NCI-H128 (cell line): ENCODE measurements around the gene RHOG.
"Not testable (repeated sequence)": the region's sequence is repeated elsewhere in the genome, so short reads cannot be mapped to it uniquely, and the experiment has no call there.

Experiments used
- DNase-seq: peaks from one replicate; lab custom pipeline; 2025; ENCODE audit not compliant: unreplicated experiment; lab: John Stamatoyannopoulos, UW

Gene RHOG

DNA sequence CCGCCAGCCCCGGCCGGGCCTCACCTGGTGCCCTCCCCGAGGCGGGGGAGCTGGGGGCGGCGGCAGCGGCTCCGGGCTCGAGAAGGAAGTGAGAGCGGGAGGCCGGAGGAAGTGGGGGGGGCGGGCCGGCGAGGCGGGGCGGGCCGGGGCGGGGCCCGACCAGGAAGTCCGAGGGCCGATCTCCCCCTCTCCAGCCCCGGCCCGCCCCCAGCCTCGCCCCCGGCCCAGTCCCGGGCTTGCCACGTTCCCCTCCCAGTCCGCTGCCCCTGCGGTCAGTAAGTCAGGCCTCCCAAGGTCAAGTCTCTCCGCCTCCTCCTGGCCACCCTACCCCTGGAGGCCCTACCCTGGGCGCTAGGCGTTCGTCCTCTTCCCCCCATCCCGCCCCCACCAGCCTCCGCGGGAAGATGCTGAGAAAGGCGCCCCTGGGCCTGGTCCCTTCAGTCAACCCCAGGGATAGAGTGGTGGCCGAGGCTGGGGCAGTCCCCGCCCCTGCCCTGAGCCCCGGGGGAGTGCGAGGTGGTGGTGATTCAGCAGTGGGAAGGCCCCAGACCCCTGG is at the start of gene RHOG:
TSS of gene RHOG (minus strand) at position 90 of the 556 bp plus-strand sequence. CDS start 12,821 bp downstream, outside the sequence.
- no peak for DNase-seq

DNA sequence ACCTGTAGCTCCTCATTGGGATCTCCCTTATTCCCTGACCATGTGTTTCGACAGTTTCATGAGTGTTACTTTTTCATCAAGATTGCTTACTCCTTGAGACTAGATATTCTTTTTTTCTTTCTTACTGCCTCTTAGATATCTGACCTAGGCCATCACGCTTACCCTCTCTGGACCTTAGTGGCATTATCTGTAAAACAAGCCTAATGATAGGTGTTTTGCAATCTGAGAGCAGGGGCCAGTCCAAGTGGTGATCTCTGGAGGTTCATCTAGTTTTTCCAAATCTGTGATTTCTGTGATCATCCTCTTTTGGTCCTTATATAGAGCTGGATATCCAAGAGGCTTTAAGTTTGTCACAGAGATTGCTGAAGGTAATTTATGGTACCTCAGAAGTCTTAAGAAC is 49.3 kb upstream of the RHOG start:
- DNase-seq: no peak

- DNase-seq: no peak
Measured at GRCh38 chr11:3888876-3889275, 48.1 kb upstream of the RHOG start.

DNA sequence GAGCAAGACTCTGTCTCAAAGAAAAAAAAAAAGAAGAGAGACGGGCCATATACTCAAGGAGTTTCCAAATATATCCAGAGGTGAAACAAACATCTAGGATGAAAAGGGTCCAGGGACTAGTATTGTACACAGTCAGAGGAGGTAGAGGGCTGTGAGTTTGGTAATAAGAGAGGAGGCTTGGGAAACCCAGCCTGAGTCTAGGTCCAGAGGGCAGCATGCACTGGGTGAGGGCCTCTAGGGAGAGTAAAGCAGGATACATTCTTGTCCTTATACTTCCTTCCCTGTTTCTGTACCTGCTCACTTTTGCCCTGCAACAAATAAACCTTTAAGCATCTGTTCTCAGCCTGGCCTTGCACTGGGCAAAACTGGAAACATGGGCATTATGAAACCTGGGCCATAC is 46.2 kb upstream of the RHOG start:
- no peak for DNase-seq

GRCh38 chr11:3885855-3886254 is 45.1 kb upstream of the RHOG start:
- no peak for DNase-seq

DNA sequence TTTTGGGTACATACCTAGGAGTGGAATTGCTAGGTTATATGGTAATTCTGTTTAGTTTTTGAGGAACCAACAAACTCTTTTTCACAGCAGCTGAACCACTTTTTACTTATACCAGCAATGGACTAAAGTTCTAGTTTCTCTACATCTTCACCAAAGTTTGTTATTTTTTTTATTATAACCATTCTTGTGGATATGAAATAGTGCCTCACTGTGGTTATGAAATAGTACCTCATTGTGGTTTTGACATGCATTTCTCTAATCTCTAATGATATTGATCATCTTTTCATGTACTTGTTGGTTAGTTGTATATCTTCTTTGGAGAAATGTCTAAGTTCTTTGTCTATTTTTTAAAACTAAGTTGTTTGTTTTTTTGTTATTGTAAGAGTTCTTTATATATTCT is 41.9 kb upstream of the RHOG start:
- no peak for DNase-seq

GRCh38 chr11:3880724-3881123 is 40.0 kb upstream of the RHOG start:
- DNase-seq: no peak

DNA sequence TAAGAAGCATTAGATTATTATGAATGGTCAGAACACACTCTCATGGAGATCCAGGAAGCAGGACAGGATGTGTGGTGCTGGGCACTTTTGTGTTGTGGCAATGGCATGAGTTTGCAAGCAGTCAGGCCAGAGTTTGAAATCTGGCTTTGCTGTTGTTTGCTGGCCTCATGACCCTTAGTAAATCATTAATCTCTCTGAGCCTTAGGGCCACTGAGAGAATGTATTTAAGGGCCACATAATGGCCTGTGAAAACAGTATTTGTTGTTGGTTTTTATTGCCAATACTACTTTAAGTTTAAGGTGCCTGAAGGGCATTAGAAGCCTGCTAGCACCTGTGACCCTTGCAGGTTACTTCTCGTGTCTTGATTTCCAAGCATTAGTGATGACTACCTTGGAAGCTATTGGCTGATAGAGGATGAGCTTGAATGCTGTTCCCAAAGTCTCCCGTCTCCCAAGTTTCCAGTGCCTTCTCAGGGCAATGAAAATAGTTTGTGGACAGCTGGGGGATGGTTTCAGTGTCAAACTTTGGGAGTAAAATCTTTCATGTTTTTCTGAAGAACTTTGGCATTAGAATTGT is 39.3 kb upstream of the RHOG start:
- DNase-seq: no peak

- DNase-seq: no peak
Measured at GRCh38 chr11:3879216-3879966, 38.6 kb upstream of the RHOG start.

GRCh38 chr11:3878258-3878584 is 37.5 kb upstream of the RHOG start:
- DNase-seq: no peak

DNA sequence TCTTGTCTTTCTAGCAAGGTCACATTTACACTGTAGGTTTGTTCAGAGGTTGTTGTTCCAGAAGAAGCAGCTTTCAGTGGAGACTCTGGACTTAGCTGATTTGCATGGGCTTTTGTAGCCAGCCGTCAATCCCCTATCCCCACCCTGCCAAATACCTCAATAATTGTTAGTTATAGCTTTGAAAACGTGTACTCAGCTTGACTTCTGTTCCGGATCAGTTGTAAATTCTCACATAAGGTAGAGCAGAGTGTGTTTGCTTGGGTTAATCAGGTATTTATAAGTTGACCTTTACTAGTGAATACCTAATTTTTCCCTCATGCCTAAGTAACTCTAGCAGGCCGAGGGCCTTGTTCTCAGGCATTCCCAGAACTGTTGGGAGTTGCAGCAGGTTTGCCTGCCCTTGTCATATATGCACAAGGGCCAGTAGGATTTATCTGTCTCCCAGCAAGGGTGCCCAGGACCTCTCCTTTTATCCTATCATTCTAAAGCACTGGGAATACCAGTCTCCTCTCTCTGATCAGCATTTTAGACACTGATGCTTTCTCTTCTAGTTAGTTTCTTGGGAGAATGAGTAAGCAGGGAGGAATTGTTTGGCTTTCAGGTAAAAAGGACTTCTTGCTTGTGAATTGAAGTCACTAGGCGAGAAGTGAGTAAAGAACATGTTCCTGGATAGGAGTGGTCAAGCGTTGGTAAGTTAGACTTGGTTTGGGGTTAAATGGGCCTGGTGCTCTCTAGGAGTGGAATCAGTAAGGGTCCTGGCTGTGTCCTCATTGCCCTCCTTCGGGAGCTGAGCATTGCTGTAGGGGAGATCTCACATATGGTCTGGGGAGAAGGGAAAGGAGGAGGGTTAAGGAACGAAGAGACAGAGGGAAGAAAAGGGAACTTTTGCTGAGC is 36.9 kb upstream of the RHOG start:
- no peak for DNase-seq

DNA sequence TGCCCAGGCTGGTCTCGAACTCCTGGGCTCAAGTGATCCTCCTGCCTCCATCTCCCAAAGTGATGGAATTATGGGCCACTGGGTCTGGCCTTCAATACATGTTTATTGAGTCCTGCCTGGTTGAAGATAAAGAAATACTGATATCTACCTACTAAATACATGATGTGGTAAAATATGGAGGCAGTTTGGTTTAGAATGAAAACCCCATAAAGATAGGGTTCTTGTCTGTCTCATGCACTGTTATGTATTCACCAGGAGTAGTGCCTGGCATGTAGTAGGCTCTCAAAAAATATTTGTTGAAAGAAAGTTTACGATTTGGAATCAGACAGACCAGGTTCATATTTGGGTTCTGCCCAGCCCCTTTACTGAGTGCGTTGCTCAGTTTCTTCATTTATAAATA is 35.9 kb upstream of the RHOG start:
- no peak for DNase-seq

DNA sequence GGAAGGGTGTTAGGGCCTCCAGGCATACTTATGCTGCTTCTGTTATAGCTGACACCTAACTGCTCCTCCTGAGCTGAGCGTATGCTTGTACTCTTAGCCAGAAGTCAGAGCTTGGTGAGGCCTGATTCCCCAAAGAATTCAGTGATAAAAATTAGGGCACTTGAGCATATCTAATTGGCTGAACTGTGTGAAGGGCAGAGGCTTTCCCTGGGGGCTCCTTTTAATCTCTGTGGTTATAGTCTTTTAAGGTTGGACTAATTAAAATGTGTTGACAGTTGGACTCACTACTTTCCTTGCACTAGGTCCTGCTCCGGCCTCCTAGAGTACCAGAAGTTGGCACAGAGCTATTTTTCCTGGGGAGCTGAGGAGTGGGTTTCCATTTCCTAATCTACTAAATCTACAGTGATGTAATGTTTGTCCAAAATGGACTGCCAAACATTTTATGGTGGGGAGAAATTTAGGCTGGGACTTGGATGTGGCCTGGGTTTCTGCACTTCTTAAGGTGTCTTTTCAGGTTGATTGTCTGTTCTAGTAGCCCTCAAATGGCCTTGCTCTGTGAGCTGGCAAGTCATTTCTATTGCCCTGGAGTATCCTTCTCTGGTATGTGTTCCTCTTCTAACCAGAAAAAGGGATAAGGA is 33.1 kb upstream of the RHOG start:
- DNase-seq: no peak

DNA sequence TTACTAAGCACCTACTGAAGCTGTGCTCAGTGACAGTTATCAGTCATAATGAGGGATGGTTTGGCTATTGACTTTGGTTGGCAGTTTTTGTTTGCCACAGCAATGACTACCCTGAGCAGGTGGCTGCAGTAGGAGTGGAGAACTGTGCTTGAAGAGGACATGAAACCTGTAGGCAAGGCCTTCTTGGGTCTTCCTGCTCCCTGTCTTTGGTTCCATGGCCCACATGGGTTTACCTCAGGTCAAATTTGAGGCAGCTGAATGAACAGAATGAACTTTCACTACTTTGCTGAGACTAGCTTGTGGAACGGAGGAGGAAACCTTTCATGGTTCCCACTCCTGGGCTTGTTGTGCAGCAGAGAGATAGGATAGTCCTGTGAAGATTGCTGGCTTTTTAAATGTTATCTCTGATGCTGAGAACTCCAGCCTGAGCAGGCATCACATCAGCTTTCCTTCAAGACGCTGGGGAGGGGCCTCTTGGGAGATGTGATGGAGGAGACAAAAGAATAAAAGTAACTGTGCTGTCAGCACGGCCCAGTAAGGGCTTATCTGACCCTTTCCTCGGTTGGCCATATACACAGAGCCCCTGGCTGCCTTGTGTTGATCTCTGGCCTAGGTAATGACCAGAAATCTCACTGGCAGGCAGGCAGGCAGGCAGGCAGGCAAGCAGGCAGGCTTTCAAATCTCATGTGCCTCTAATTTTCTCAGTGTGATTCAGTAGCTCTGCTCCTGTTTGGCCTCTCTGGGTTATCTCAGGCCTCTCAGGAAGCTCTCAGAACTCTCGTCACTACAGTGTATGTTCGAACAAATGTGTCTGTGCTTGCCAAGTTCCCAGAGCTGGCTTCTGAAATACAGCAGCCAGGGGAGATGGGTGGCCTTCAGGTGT is 26.7 kb upstream of the RHOG start:
- DNase-seq: no peak

DNA sequence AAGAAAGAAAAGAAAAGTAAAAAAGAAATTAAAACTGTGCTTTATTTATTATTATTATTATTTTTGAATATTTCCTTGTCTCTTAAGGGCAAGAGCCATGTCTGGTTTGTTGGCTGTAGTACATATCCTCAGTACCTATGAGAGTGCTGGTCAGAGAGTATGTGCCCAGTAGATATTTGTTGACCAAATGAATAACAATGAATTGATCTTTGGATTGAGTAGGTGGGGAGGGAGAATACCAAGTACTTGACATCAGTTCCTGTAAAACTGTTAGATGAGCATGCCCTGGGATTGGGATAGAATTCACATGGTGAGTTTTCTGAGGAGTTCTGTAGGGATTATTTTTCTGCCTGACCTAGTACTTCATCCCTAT is 26.1 kb upstream of the RHOG start:
- DNase-seq: no peak

GRCh38 chr11:3866206-3866605 is 25.4 kb upstream of the RHOG start:
- no peak for DNase-seq

- no peak for DNase-seq
Measured at GRCh38 chr11:3865388-3866193, 24.8 kb upstream of the RHOG start.

DNA sequence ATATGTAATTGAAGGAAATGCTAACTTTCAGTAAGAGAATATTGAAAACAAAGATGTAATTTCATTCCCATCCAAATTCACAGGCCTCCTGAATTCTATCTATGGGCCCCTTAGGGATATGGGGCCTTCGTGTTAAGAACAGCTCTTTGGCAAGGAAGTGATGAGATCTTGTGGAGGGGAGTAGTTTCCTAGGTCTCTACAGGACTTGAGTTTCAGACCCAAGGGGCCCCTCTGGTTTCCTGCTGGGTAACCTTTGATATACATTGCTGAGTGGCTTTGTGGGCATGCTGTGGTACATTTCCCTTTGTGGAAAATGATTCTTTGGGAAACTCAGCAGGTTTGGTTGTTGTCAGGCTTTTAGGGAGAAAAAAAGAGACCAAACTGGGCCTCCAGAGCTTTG is 20.9 kb upstream of the RHOG start:
- DNase-seq: no peak

- not testable (repeated sequence) for DNase-seq
Measured at GRCh38 chr11:3860898-3861393, 20.2 kb upstream of the RHOG start.
